MM.1S (cell line): ENCODE results near the gene ERI3.

Source experiments
- DNase-seq: peaks from one replicate; pipeline ENCODE4 v3.0.0-alpha.2; 2015
- H2AFZ ChIP-seq: fragments of 300-600 bp; sonication (generic); 2 replicates; pipeline ENCODE4 v1.6.0; 2016; ENCODE audit warnings: antibody characterized with exemption, low read length
- H3F3A ChIP-seq: fragments of 300-600 bp; sonication (generic); 2 replicates; pipeline ENCODE4 v1.6.1; 2016; ENCODE audit warnings: mild to moderate bottlenecking, antibody characterized with exemption, low read length, moderate library complexity, mixed read lengths; ENCODE audit not compliant: insufficient read depth
- H3K27ac ChIP-seq: fragments of 300-600 bp; sonication (generic); 2 replicates; pipeline ENCODE4 v1.5.1; 2016; ENCODE audit warnings: mild to moderate bottlenecking, low read length
- H3K27me3 ChIP-seq: fragments of 300-600 bp; sonication (generic); replicated peaks from 2 replicates; pipeline ENCODE4 v1.6.0; 2016; ENCODE audit warnings: low read length; ENCODE audit not compliant: insufficient read depth
- H3K36me3 ChIP-seq: fragments of 300-600 bp; sonication (generic); replicated peaks from 2 replicates; pipeline ENCODE4 v1.6.1; 2016; ENCODE audit warnings: mild to moderate bottlenecking, low read length, mixed read lengths; ENCODE audit not compliant: insufficient read depth
- H3K4me1 ChIP-seq: fragments of 300-600 bp; sonication (generic); 2 replicates; pipeline ENCODE4 v1.6.1; 2016; ENCODE audit warnings: low read length, mixed read lengths
- H3K4me2 ChIP-seq: fragments of 300-600 bp; sonication (generic); 2 replicates; pipeline ENCODE4 v1.6.0; 2016; ENCODE audit warnings: low read depth, low read length
- H3K4me3 ChIP-seq: fragments of 300-600 bp; sonication (generic); 2 replicates; pipeline ENCODE4 v1.5.1; 2016; ENCODE audit warnings: low read length, mixed read lengths
- H3K79me2 ChIP-seq: fragments of 300-600 bp; sonication (generic); 2 replicates; pipeline ENCODE4 v1.6.1; 2016; ENCODE audit warnings: mixed run types, low read length, mixed read lengths
- H3K9ac ChIP-seq: fragments of 300-600 bp; sonication (generic); 2 replicates; pipeline ENCODE4 v1.6.1; 2016; ENCODE audit warnings: low read length, mixed read lengths
- H3K9me2 ChIP-seq: fragments of 300-600 bp; sonication (generic); replicated peaks from 2 replicates; pipeline ENCODE4 v1.6.1; 2016; ENCODE audit warnings: mild to moderate bottlenecking, low read length, mixed read lengths; ENCODE audit not compliant: insufficient read depth
- H3K9me3 ChIP-seq: fragments of 300-600 bp; sonication (generic); replicated peaks from 2 replicates; pipeline ENCODE4 v1.6.1; 2016; ENCODE audit warnings: mild to moderate bottlenecking, low read length, mixed read lengths; ENCODE audit not compliant: insufficient read depth
- H4K20me1 ChIP-seq: fragments of 300-600 bp; sonication (generic); 2 replicates; pipeline ENCODE4 v1.6.1; 2016; ENCODE audit warnings: mild to moderate bottlenecking, low read length, moderate library complexity, mixed read lengths; ENCODE audit not compliant: insufficient read depth
- EZH2 ChIP-seq: fragments of 300-600 bp; sonication (generic); optimal IDR thresholded peaks from 2 replicates; pipeline ENCODE3; 2017; ENCODE audit warnings: low read depth, mild to moderate bottlenecking, antibody characterized with exemption, low read length, mixed read lengths
- EZH2phosphoT487 ChIP-seq: fragments of 300-600 bp; sonication (generic); IDR thresholded peaks from 2 replicates; pipeline ENCODE4 v1.6.1; 2018; ENCODE audit warnings: antibody characterized with exemption, low read length
- TF ChIP-seq, protein P1 (sequence below): fragments of 300-600 bp; sonication (generic); IDR thresholded peaks from 2 replicates; pipeline ENCODE4 v1.5.1; 2016; ENCODE audit warnings: antibody characterized with exemption, low read length, mixed read lengths

Gene ERI3

DNA sequence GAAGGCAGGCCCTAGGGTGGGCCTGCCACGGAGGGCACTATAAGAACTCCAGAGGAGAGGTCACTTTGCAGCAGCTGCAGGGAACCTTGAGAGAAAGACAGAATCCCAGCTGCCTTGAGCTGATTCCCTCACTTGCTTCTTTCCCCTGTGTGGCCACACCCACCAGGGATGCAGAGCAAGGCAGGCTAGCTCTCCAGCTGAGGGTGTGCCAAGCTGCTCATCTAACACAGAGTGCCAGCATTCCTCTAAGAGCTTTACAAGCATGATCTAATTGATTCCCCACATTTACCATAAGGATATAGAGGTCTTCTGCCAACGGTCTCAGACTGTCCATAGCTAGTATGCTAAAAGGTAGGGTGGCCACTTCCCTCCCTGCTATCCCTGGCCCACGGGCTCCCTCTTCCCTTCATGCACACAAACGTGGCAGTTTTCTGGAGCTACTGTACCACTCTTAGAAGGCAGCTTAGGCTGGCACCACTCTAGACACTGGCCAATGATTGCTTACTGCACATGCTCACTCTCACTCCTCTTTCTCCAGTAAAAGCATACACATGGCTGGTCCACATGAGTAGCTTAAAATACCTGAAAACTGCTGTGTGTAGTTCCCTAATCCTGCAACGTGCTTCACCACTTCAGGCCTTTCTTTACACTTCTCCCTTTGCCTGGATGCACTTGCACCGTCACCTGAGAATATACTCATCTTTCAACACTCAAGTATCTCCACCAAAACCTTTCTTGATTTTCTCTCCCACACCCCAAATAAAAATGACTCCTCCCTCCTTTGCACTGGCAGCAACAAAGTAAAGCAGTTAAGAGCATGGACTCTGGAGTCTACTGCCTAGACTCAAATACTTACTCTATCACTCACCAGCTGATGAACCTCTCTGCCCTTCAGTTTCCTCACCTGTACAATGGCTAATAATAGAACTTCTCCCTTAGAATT, 84.1 kb downstream of the ERI3 start:
- no peak overlapping the region for H2AFZ ChIP-seq
- no peak overlapping the region for H3K4me3 ChIP-seq
- H3K9me3 ChIP-seq: no peaks in the 10 kb centered on the region
- H3K4me1 ChIP-seq: no peaks in the 10 kb centered on the region
- no peaks in the 10 kb centered on the region for H3F3A ChIP-seq
- H3K79me2 ChIP-seq: no peaks in the 10 kb centered on the region
- no peaks in the 10 kb centered on the region for H3K27me3 ChIP-seq
- H3K9ac ChIP-seq: no peak overlapping the region
- no peak overlapping the region for H3K27ac ChIP-seq
- no peaks in the 10 kb centered on the region for H4K20me1 ChIP-seq
- no peaks in the 10 kb centered on the region for H3K36me3 ChIP-seq
- H3K4me2 ChIP-seq: no peak overlapping the region
- TF ChIP-seq, protein P1, sequence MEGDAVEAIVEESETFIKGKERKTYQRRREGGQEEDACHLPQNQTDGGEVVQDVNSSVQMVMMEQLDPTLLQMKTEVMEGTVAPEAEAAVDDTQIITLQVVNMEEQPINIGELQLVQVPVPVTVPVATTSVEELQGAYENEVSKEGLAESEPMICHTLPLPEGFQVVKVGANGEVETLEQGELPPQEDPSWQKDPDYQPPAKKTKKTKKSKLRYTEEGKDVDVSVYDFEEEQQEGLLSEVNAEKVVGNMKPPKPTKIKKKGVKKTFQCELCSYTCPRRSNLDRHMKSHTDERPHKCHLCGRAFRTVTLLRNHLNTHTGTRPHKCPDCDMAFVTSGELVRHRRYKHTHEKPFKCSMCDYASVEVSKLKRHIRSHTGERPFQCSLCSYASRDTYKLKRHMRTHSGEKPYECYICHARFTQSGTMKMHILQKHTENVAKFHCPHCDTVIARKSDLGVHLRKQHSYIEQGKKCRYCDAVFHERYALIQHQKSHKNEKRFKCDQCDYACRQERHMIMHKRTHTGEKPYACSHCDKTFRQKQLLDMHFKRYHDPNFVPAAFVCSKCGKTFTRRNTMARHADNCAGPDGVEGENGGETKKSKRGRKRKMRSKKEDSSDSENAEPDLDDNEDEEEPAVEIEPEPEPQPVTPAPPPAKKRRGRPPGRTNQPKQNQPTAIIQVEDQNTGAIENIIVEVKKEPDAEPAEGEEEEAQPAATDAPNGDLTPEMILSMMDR: no peak
- TF ChIP-seq EZH2phosphoT487 (no peak), EZH2 (no peak)
- H3K9me2 ChIP-seq: no peaks in the 10 kb centered on the region
- DNase-seq: no peak

- Histone ChIP-seq H3F3A (no peaks in the 10 kb centered on the region), H3K79me2 (no peaks in the 10 kb centered on the region), H3K27ac (no peak overlapping the region), H2AFZ (no peak overlapping the region), H3K9me2 (no peaks in the 10 kb centered on the region), H3K9ac (no peak overlapping the region), H3K27me3 (no peaks in the 10 kb centered on the region), H3K9me3 (no peaks in the 10 kb centered on the region), H3K4me1 (no peaks in the 10 kb centered on the region), H3K36me3 (no peaks in the 10 kb centered on the region), H3K4me3 (no peak overlapping the region), H4K20me1 (no peaks in the 10 kb centered on the region), H3K4me2 (no peak overlapping the region)
- TF ChIP-seq EZH2 (no peak), EZH2phosphoT487 (no peak)
- TF ChIP-seq, protein P1: no peak
- DNase-seq: no peak
Observed at GRCh38 chr1:44268054-44268453, 87.0 kb downstream of the ERI3 start.

DNA sequence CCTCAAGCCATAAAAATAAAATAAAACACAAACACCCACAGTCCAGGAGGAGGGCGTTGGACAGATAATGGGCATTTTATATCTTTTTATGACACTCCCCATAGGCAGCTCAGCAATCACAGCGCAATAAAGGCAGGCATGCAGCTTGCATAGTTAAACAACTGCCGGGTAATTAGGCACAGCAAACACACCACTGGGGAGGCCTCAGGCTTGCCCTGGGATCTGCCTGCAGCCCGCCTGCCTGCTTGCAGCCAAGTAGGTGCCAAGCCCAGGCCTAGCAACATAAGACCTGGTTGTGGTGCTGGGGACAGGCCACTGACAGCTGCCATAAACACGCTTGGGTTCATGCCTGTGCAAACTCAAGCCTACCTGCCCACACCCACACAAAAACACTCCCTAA, 87.6 kb downstream of the ERI3 start:
- H2AFZ ChIP-seq: no peak overlapping the region

More for the DNA sequence above, 87.6 kb downstream of the ERI3 start:
- no peaks in the 10 kb centered on the region for H3K4me1 ChIP-seq
- no peak overlapping the region for H3K9ac ChIP-seq
- H3K4me3 ChIP-seq: no peak overlapping the region
- H3K27me3 ChIP-seq: no peaks in the 10 kb centered on the region
- H3K36me3 ChIP-seq: no peaks in the 10 kb centered on the region
- H4K20me1 ChIP-seq: no peaks in the 10 kb centered on the region
- H3K9me3 ChIP-seq: no peaks in the 10 kb centered on the region
- no peaks in the 10 kb centered on the region for H3K9me2 ChIP-seq
- no peak for DNase-seq
- TF ChIP-seq, protein P1: no peak
- TF ChIP-seq EZH2 (no peak), EZH2phosphoT487 (no peak)
- H3K27ac ChIP-seq: no peak overlapping the region
- H3K4me2 ChIP-seq: no peak overlapping the region
- no peaks in the 10 kb centered on the region for H3F3A ChIP-seq
- H3K79me2 ChIP-seq: no peaks in the 10 kb centered on the region
